ENCODE data around the gene GAB2. TPM values are rescaled to one million over a fixed set of nuclear protein-coding genes. Genes with fewer than 3 reads are reported as not detected.

Gene GAB2
- total RNA-seq, 2 donors from 2014 or later = 2.8 to 5.0 TPM

- no peak for ATAC-seq
- Mint-ChIP-seq H3K9me3 (no peaks in the 10 kb centered on the region), H3K36me3 (peaks cover 4 to 22% of the 10 kb centered on the region in 2 donors), H3K27ac (peak overlapping the region in 1 of 2 donors; percentile 44)
- no peak for DNase-seq (ENCODE audit: low spot score in 2 of 2)
These were observed 217.6 kb downstream of the GAB2 start for GRCh38 chr11:78200061-78200460.

- Mint-ChIP-seq H3K27ac (peak overlapping the region in 1 of 2 donors; percentile 44), H3K36me3 (peaks cover 4 to 19% of the 10 kb centered on the region in 2 donors), H3K9me3 (no peaks in the 10 kb centered on the region)
- DNase-seq (ENCODE audit: low spot score in 2 of 2) (no peak), ATAC-seq (no peak)
These were observed 218.0 kb downstream of the GAB2 start for GRCh38 chr11:78199653-78200015.

DNA sequence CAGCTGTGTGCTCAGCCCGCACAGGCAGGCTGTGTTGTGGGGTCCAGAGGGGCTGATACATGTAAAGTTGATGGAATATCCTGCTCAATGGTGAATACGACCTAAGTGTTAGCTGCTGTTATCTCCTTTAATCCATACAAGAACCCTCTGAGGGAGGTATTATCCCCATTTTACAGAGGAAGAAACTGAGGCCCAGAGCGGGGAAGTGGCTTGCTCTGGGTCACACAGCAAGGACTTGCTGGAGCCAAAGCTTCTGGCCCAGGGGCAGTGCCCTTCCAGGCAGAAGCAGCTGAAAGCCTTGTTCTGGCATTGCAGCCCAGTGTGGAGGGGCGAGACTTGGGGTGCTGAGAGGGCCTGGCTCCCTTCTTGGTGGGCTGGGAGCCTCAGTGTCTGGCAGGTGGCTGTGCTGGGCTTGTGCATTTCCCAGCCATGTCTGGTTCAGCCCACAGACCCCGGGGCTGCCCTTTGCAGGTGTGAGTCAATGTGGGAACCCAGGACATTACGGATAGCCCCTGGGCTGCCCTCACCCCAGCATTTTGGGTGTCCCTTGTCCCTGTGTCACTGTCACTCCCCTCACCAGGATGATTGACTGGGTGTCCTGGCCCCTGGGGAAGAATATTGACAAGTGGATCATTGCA is 218.5 kb downstream of the GAB2 start:
- Mint-ChIP-seq H3K36me3 (peaks cover 4 to 14% of the 10 kb centered on the region in 2 donors), H3K9me3 (no peaks in the 10 kb centered on the region), H3K27ac (no peak overlapping the region)
- ATAC-seq (no peak), DNase-seq (ENCODE audit: low spot score in 2 of 2) (no peak)

- no peak overlapping the region for H3K27ac Mint-ChIP-seq
- DNase-seq (ENCODE audit: low spot score in 2 of 2) (no peak), ATAC-seq (no peak)
These were observed 219.8 kb downstream of the GAB2 start for GRCh38 chr11:78197816-78198215.

GRCh38 chr11:78196661-78197091 is 220.9 kb downstream of the GAB2 start:
- no peak overlapping the region for H3K27ac Mint-ChIP-seq
- no peaks in the 10 kb centered on the region for H3K9me3 Mint-ChIP-seq
- H3K36me3 Mint-ChIP-seq = peaks cover 8 to 21% of the 10 kb centered on the region in 2 donors
- no peak for DNase-seq (ENCODE audit: low spot score in 2 of 2)
- ATAC-seq = no peak

More at GRCh38 chr11:78197816-78198215, 219.8 kb downstream of the GAB2 start:
- H3K9me3 Mint-ChIP-seq = no peaks in the 10 kb centered on the region
- peaks cover 9 to 21% of the 10 kb centered on the region in 2 donors for H3K36me3 Mint-ChIP-seq

- ATAC-seq = no peak
- Mint-ChIP-seq H3K36me3 (peaks cover 8 to 23% of the 10 kb centered on the region in 2 donors), H3K27ac (no peak overlapping the region), H3K9me3 (no peaks in the 10 kb centered on the region)
- no peak for DNase-seq (ENCODE audit: low spot score in 2 of 2)
These were observed 221.6 kb downstream of the GAB2 start for GRCh38 chr11:78195917-78196560.

DNA sequence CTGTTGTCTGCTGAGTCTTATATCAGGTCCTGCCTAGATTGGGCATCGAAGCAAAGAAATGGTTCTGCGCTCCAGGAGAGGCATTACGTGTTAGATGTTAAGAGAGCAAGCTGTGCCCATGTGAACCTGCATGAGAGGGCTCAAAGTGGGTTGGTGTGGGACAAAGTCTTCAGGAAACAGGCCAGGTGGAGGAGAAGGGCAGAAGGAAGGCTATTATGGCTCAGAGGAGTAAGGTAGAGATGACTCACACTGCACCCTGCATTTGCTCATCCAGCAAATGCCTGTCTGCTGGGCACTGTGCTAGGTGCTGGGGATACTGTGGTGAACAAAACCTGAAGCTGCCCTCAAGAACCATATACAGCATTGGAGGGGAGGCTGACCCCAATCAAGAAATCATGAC is 223.1 kb downstream of the GAB2 start:
- H3K9me3 Mint-ChIP-seq = no peaks in the 10 kb centered on the region
- H3K27ac Mint-ChIP-seq = peak overlapping the region in 1 of 2 donors; percentile 52
- peak; percentile 45 to 62 for ATAC-seq
- H3K36me3 Mint-ChIP-seq = peaks cover 14 to 27% of the 10 kb centered on the region in 2 donors
- DNase-seq (ENCODE audit: low spot score in 2 of 2) = no peak

- DNase-seq (ENCODE audit: low spot score in 2 of 2) = no peak
- Mint-ChIP-seq H3K36me3 (peaks cover 14 to 28% of the 10 kb centered on the region in 2 donors), H3K9me3 (no peaks in the 10 kb centered on the region), H3K27ac (peak overlapping the region in 1 of 2 donors; percentile 52)
- no peak for ATAC-seq
These were observed 223.8 kb downstream of the GAB2 start for GRCh38 chr11:78193806-78194205.

- ATAC-seq (peak in 1 of 2 donors; percentile 7), DNase-seq (ENCODE audit: low spot score in 2 of 2) (no peak)
- Mint-ChIP-seq H3K27ac (peak overlapping the region; percentile 52 to 78), H3K36me3 (peaks cover 17 to 28% of the 10 kb centered on the region in 2 donors), H3K9me3 (no peaks in the 10 kb centered on the region)
These were observed 224.7 kb downstream of the GAB2 start for GRCh38 chr11:78192911-78193351.

DNA sequence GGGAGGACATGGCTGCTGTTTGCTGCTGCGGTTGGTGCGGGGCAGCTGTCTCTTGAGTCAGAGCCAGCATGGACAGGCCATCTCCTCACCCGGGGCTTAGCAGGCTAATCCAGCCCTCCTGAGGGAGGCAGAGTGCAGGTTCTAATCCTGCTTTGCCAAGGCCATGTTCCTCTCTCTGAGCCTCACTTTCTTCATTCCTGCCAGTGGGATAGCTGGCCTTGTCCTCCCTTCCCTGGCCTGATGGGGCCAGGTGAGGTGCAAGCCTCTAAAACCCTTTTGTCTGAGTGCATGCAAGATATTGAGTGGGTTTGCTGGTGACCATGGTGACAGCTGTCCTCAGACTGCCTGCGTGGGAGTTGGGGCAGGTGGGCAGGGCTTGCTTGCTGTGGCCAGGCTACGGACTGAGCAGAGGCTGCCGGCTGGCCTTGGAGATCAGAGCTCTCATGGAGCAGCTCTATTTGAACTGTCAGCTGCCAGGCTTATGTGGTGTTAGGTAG is 225.3 kb downstream of the GAB2 start:
- Mint-ChIP-seq H3K27ac (peak overlapping the region in 1 of 2 donors; percentile 52), H3K9me3 (no peaks in the 10 kb centered on the region), H3K36me3 (peaks cover 23 to 32% of the 10 kb centered on the region in 2 donors)
- DNase-seq (ENCODE audit: low spot score in 2 of 2) (no peak), ATAC-seq (no peak)

GRCh38 chr11:78190871-78191538 is 226.6 kb downstream of the GAB2 start:
- Mint-ChIP-seq H3K36me3 (peaks cover 30% of the 10 kb centered on the region in 2 donors), H3K27ac (no peak overlapping the region), H3K9me3 (no peaks in the 10 kb centered on the region)
- DNase-seq (ENCODE audit: low spot score in 2 of 2) (no peak), ATAC-seq (no peak)

DNA sequence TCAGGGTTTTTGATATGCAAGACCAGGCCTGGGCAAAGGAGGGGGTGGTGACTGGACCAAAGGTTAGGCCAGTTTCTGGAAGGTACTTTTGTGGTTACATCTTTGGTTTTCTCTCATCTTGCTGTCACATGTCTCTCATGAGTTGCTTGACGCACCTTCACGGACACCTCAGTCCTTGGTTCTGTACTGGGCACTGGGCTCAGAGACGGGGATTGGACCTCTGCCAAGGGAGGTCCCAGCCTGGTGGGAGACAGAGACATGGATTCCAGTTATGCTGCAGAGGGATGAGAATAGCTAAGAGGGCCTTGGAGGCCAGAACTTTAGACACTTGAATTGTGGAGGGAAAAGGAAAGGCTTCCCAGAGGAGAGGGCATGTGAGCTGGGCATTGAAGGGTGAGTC is 227.2 kb downstream of the GAB2 start:
- Mint-ChIP-seq H3K27ac (no peak overlapping the region), H3K36me3 (peaks cover 30% of the 10 kb centered on the region in 2 donors), H3K9me3 (no peaks in the 10 kb centered on the region)
- DNase-seq (ENCODE audit: low spot score in 2 of 2) = no peak
- no peak for ATAC-seq

DNA sequence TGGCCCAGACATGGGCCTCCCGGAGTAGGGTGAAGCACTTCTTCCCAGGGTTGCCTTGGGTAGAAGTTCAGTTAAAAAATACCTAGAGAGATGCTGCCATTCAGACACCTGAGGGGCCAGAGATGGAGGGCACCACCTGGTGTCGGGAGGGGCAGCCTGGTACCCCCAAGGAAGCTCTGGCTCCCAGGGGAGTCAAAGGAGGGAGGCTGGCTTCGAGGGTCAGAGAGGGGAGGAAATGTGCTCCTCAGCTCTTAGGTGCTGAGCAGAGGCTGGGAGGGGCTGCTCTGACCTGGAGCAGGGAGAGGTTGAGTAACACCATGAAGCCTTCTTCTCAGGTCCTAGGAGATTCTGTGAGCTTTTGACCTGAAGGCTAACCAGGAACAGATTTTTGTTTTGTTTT is 227.8 kb downstream of the GAB2 start:
- no peaks in the 10 kb centered on the region for H3K9me3 Mint-ChIP-seq
- H3K27ac Mint-ChIP-seq = peak overlapping the region; percentile 94 to 97
- DNase-seq (ENCODE audit: low spot score in 2 of 2) = no peak
- ATAC-seq = no peak
- H3K36me3 Mint-ChIP-seq = peaks cover 30% of the 10 kb centered on the region in 2 donors

- Mint-ChIP-seq H3K27ac (peak overlapping the region; percentile 94 to 97), H3K36me3 (peaks cover 30% of the 10 kb centered on the region in 2 donors), H3K9me3 (no peaks in the 10 kb centered on the region)
- no peak for DNase-seq (ENCODE audit: low spot score in 2 of 2)
- no peak for ATAC-seq
These were observed 228.4 kb downstream of the GAB2 start for GRCh38 chr11:78189174-78189724.

GRCh38 chr11:78188286-78189173 is 229.1 kb downstream of the GAB2 start, which contains the start of the genes KCTD21 and USP35:
TSS of gene KCTD21 (minus strand) at chr11:78188626. CDS start at chr11:78174554, 14,072 bp downstream.
TSS of gene USP35 (plus strand) at chr11:78188919. CDS start at chr11:78196246, 7,327 bp downstream.
- Mint-ChIP-seq H3K9me3 (no peaks in the 10 kb centered on the region), H3K36me3 (peaks cover 25 to 26% of the 10 kb centered on the region in 2 donors), H3K27ac (peak within 1 kb of the TSS; percentile 97 to 99)
- DNase-seq (ENCODE audit: low spot score in 2 of 2) = peak; percentile 91 to 92
- peak; percentile 79 to 90 for ATAC-seq
